ENCODE measurements around the gene JOSD1. TPM values are rescaled to one million over a fixed set of nuclear protein-coding genes. Genes with fewer than 3 reads are reported as not detected.

JOSD1 gene
- total and polyA plus RNA-seq, 7 experiments from 2014 or later = 7.4 to 175 (median 65.7) TPM

DNA sequence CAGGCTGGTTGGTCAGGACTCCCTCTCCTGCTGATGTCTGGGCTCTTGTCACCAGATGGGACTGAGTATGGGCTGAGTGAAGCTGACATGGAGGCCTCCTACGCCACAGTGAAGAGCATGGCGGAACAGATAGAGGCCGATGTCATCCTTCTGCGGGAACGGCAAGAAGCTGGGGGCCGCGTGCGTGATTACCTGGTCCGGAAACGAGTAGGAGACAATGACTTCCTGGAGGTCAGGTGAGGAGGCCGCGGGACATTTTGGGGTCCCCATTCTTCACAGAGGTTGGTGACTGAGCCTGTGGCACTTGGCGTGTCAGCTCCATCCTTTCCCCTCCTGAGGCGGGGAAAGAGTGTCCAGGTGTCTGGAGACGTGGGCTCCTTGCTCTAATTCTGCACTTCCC lies 15.1 kb upstream of the JOSD1 start:
- no peak for DNase-seq
- H3K9me3 ChIP-seq (ENCODE audit: control insufficient read depth in 2 of 3, low read length in 3 of 3) = no peaks in the 10 kb centered on the region
- peaks cover 0 to 48% (median 11%) of the 10 kb centered on the region in 3 experiments for H3K36me3 ChIP-seq (ENCODE audit: control insufficient read depth in 2 of 3, insufficient read depth in 3 of 3, low read length in 3 of 3)

DNA sequence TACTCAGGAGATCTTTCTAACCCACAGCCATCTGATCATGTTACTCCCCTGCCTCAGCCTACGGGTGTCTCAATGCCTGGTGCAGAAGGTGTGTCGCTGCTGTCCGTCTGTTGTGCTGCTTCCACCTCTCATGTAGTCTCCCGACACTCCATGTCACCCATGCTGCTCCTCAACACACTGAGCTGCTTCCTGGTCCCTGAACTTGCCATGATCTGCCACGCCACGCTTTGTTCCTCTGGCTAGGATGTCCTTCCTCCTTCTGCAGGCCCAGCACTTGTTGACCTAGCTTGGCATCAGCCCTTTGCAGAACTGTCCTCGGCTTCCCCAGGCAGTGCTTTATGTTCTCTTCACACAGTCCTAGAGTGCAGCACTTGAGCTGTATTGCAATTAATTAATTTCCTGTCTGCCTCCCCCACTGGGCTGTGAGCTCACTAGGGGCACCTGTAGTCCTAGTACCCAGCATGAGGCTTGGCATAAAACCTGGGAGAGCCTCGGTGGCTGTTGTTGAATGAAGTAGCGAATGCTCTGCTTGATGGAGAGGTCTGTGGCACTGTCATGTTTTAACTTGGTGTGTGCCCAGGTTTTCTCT lies 14.5 kb upstream of the JOSD1 start:
- H3K4me3 Mint-ChIP-seq = peak overlapping the region in 1 of 10 donors; percentile 43
- peaks cover 0 to 50% (median 11%) of the 10 kb centered on the region in 3 experiments for H3K36me3 ChIP-seq (ENCODE audit: control insufficient read depth in 2 of 3, insufficient read depth in 3 of 3, low read length in 3 of 3)
- H3K9me3 ChIP-seq (ENCODE audit: control insufficient read depth in 2 of 3, low read length in 3 of 3) = no peaks in the 10 kb centered on the region
- H3K36me3 Mint-ChIP-seq = peaks cover 6 to 35% (median 16%) of the 10 kb centered on the region in 5 donors
- no peak overlapping the region for H3K27ac ChIP-seq (ENCODE audit: low read depth, low read length)
- CTCF ChIA-PET = interaction anchor here (1.8 kb wide), 1 partner anchor 10 kb away, joined by 7 read pairs; no protein-coding TSS in a partner anchor
- H3K27me3 Mint-ChIP-seq = no peaks in the 10 kb centered on the region
- intact Hi-C loops (cut with micrococcal nuclease) = no loop called here
- H3K27ac Mint-ChIP-seq = peak overlapping the region in 5 of 9 donors; percentile 3 to 66 (median 10)
- peaks cover 39 to 63% (median 54%) of the 10 kb centered on the region in 7 donors for H3K4me1 Mint-ChIP-seq
- no peak for DNase-seq
- peaks cover 0 to 2% (median 0%) of the 10 kb centered on the region in 11 donors for H3K9me3 Mint-ChIP-seq
- H3K27me3 ChIP-seq (ENCODE audit: control insufficient read depth in 2 of 2, insufficient read depth in 2 of 2, low read length in 2 of 2) = no peaks in the 10 kb centered on the region
- H3K4me3 ChIP-seq (ENCODE audit: low read length) = no peak overlapping the region
- H3K4me1 ChIP-seq (ENCODE audit: control insufficient read depth in 2 of 2, insufficient read depth in 2 of 2, low read length in 2 of 2) = peaks cover 5% of the 10 kb centered on the region in 2 donors
- POLR2A ChIA-PET = interaction anchor here (0.6 to 1.5 kb wide), 6 partner anchors 9 to 418 kb away, joined by 3 to 4 read pairs (median 3); partner anchors contain the start of gene GTPBP1
- peak; percentile 33 for ATAC-seq

More for the DNA sequence above, 15.1 kb upstream of the JOSD1 start:
- no peak overlapping the region for H3K4me3 Mint-ChIP-seq
- H3K36me3 Mint-ChIP-seq = peaks cover 6 to 32% (median 14%) of the 10 kb centered on the region in 5 donors
- H3K4me1 Mint-ChIP-seq = peaks cover 35 to 58% (median 48%) of the 10 kb centered on the region in 7 donors
- CTCF ChIA-PET = interaction anchor here (1.8 kb wide), 1 partner anchor 10 kb away, joined by 7 read pairs; no protein-coding TSS in a partner anchor
- intact Hi-C loops (cut with micrococcal nuclease) = no loop called here
- H3K27ac Mint-ChIP-seq = peak overlapping the region in 2 of 9 donors; percentile 43 to 48
- Histone ChIP-seq H3K27ac (ENCODE audit: low read depth, low read length) (no peak overlapping the region), H3K4me3 (ENCODE audit: low read length) (no peak overlapping the region), H3K4me1 (ENCODE audit: control insufficient read depth in 2 of 2, insufficient read depth in 2 of 2, low read length in 2 of 2) (peaks cover 5% of the 10 kb centered on the region in 2 donors), H3K27me3 (ENCODE audit: control insufficient read depth in 2 of 2, insufficient read depth in 2 of 2, low read length in 2 of 2) (no peaks in the 10 kb centered on the region)
- H3K9me3 Mint-ChIP-seq = peaks cover 0 to 2% (median 0%) of the 10 kb centered on the region in 11 donors
- ATAC-seq = no peak
- POLR2A ChIA-PET = interaction anchor here (0.6 to 1.5 kb wide), 4 partner anchors 9 to 419 kb away, joined by 3 to 4 read pairs (median 3); no protein-coding TSS in a partner anchor
- H3K27me3 Mint-ChIP-seq = no peaks in the 10 kb centered on the region

DNA sequence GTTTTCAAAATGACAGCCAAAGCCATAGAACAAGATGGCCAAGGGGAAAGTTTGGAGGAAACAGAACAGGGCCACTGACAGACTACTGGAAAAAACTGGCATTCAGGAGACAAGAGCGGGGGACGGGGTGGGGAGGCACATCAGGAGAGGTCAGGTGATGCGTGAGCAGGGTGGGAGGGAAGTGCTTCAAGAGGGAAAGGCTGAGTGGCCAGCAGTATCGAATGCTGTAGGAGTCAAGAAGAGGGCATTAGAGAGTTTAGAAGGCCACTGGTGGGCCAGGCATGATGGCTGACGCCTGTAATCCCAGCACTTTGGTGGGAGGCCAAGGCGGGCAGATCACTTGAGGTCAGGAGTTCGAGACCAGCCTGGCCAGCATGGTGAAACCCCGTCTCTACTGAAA lies 13.2 kb upstream of the JOSD1 start:
- Histone ChIP-seq H3K27me3 (ENCODE audit: control insufficient read depth in 2 of 2, insufficient read depth in 2 of 2, low read length in 2 of 2) (no peaks in the 10 kb centered on the region), H3K9me3 (ENCODE audit: control insufficient read depth in 2 of 3, low read length in 3 of 3) (no peaks in the 10 kb centered on the region), H3K4me1 (ENCODE audit: control insufficient read depth in 2 of 2, insufficient read depth in 2 of 2, low read length in 2 of 2) (peaks cover 5 to 13% of the 10 kb centered on the region in 2 donors), H3K27ac (ENCODE audit: low read depth, low read length) (no peak overlapping the region), H3K4me3 (ENCODE audit: low read length) (no peak overlapping the region), H3K36me3 (ENCODE audit: control insufficient read depth in 2 of 3, insufficient read depth in 3 of 3, low read length in 3 of 3) (peaks cover 0 to 52% (median 11%) of the 10 kb centered on the region in 3 experiments)
- Mint-ChIP-seq H3K27ac (peak overlapping the region; percentile 27 to 89 (median 54)), H3K27me3 (no peaks in the 10 kb centered on the region), H3K36me3 (peaks cover 6 to 32% (median 18%) of the 10 kb centered on the region in 5 donors), H3K4me1 (peaks cover 47 to 76% (median 66%) of the 10 kb centered on the region in 7 donors), H3K9me3 (peaks cover 0 to 2% (median 0%) of the 10 kb centered on the region in 11 donors), H3K4me3 (peak overlapping the region in 2 of 10 donors; percentile 7 to 8)
- intact Hi-C loops (cut with micrococcal nuclease) = no loop called here
- DNase-seq (no peak), ATAC-seq (no peak)
- ChIA-PET CTCF (interaction anchor here (1.8 kb wide), 1 partner anchor 11 kb away, joined by 7 read pairs; no protein-coding TSS in a partner anchor), POLR2A (interaction anchor here (1.3 kb wide), 1 partner anchor 8 kb away, joined by 3 read pairs; the partner anchor contains the start of gene GTPBP1)

DNA sequence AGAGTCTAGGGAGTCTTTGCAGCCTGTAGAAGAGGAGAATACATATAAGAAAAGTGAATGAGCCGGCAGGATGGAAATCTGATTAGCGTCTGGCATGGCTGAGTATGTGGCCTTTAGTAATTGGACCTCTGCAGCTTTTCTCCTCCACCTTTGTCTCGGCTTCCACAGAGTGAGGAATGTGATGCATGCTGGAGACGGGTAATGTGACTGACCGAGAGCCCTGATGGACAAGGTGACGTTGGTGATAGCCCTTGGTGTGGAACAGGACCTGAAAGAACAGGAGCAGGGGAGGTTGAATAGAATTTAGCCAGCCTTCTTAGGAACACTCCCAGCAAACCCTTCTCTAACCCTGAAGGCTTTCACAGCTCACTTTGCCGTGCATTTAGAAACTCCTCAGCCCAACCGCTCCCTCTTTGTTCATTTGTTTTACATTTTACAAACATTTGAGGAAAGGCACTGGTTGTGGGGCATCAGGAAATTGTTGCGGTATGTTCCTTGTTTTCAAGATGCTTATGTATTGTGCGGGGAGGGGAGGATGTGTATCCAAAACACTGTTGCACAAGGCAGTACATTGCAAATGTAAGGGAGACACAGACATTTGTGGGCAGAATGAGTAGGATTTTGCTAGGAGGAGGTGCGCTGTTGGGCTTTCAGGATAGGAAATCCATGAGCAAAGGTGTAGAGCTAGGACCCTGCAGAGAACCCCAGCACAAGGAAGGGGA lies 11.9 kb upstream of the JOSD1 start:
- H3K4me1 Mint-ChIP-seq = peaks cover 58 to 89% (median 79%) of the 10 kb centered on the region in 7 donors
- DNase-seq (no peak), ATAC-seq (no peak)
- intact Hi-C loops (cut with micrococcal nuclease) = no loop called here
- peak overlapping the region in 3 of 10 donors; percentile 5 to 51 (median 27) for H3K4me3 Mint-ChIP-seq
- no peaks in the 10 kb centered on the region for H3K9me3 ChIP-seq (ENCODE audit: control insufficient read depth in 2 of 3, low read length in 3 of 3)
- H3K4me3 ChIP-seq (ENCODE audit: low read length) = no peak overlapping the region
- peaks cover 14 to 25% of the 10 kb centered on the region in 2 donors for H3K4me1 ChIP-seq (ENCODE audit: control insufficient read depth in 2 of 2, insufficient read depth in 2 of 2, low read length in 2 of 2)
- ChIA-PET POLR2A (no interaction called here), CTCF (interaction anchor here (0.7 kb wide), 1 partner anchor 12 kb away, joined by 4 read pairs; no protein-coding TSS in a partner anchor)
- H3K27ac ChIP-seq (ENCODE audit: low read depth, low read length) = no peak overlapping the region
- peaks cover 0 to 42% (median 11%) of the 10 kb centered on the region in 3 experiments for H3K36me3 ChIP-seq (ENCODE audit: control insufficient read depth in 2 of 3, insufficient read depth in 3 of 3, low read length in 3 of 3)
- H3K27me3 Mint-ChIP-seq = no peaks in the 10 kb centered on the region
- peaks cover 6 to 29% (median 16%) of the 10 kb centered on the region in 5 donors for H3K36me3 Mint-ChIP-seq
- peaks cover 0 to 2% (median 0%) of the 10 kb centered on the region in 11 donors for H3K9me3 Mint-ChIP-seq
- H3K27me3 ChIP-seq (ENCODE audit: control insufficient read depth in 2 of 2, insufficient read depth in 2 of 2, low read length in 2 of 2) = no peaks in the 10 kb centered on the region
- peak overlapping the region; percentile 27 to 89 (median 64) for H3K27ac Mint-ChIP-seq

DNA sequence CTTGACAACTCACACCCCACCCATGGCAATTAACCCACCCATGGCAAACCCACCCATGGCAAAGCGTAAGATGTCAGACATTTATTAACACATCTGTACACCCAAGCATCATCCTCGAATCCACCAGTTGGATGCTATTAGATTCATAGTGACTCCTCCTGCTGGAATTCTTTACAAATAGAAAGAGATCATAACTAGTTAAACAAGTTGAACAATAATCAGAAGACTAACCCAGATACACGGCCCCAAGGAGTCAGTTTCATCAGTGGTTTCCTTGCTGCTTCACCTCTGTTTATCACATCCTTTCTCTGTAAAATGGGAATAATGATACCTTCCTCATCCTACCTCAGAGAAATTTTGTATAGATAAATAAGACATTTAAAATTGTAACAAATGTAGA lies 10.1 kb upstream of the JOSD1 start:
- Mint-ChIP-seq H3K27ac (peak overlapping the region in 5 of 9 donors; percentile 9 to 65 (median 32)), H3K36me3 (peaks cover 0 to 15% (median 13%) of the 10 kb centered on the region in 5 donors), H3K4me1 (peaks cover 69 to 92% (median 86%) of the 10 kb centered on the region in 7 donors), H3K4me3 (no peak overlapping the region), H3K27me3 (no peaks in the 10 kb centered on the region), H3K9me3 (no peaks in the 10 kb centered on the region)
- H3K4me3 ChIP-seq (ENCODE audit: low read length) = no peak overlapping the region
- no peaks in the 10 kb centered on the region for H3K27me3 ChIP-seq (ENCODE audit: control insufficient read depth in 2 of 2, insufficient read depth in 2 of 2, low read length in 2 of 2)
- peaks cover 23 to 34% of the 10 kb centered on the region in 2 donors for H3K4me1 ChIP-seq (ENCODE audit: control insufficient read depth in 2 of 2, insufficient read depth in 2 of 2, low read length in 2 of 2)
- ChIA-PET POLR2A (interaction anchor here (1.5 to 1.6 kb wide), 2 partner anchors 14 to 22 kb away, joined by 4 read pairs; no protein-coding TSS in a partner anchor), CTCF (interaction anchor here (0.7 to 1.0 kb wide), 2 partner anchors 14 to 370 kb away, joined by 3 read pairs; no protein-coding TSS in a partner anchor)
- H3K27ac ChIP-seq (ENCODE audit: low read depth, low read length) = no peak overlapping the region
- intact Hi-C loops (cut with micrococcal nuclease) = no loop called here
- DNase-seq (no peak), ATAC-seq (no peak)
- peaks cover 0 to 29% (median 2%) of the 10 kb centered on the region in 3 experiments for H3K36me3 ChIP-seq (ENCODE audit: control insufficient read depth in 2 of 3, insufficient read depth in 3 of 3, low read length in 3 of 3)
- no peaks in the 10 kb centered on the region for H3K9me3 ChIP-seq (ENCODE audit: control insufficient read depth in 2 of 3, low read length in 3 of 3)

DNA sequence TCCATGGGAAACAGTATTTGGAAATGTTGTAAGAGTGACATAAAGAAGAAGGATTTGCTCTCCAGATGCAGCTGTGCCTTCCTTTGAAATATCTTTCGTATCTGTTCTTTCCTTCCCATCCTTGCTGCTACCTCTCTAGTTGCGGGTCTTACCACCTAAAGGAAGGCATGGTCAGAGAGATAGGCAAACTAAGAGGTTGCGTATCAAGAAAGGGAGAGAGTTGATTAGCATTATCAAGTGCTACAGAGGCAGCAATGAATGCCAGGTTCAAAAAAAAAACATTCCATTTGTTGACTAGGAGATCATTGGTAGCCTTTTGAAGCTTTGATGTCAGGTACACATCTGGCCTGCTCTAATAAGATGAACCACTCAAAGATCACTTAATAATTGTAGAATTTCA lies 9.6 kb upstream of the JOSD1 start:
- peaks cover 23 to 34% of the 10 kb centered on the region in 2 donors for H3K4me1 ChIP-seq (ENCODE audit: control insufficient read depth in 2 of 2, insufficient read depth in 2 of 2, low read length in 2 of 2)
- H3K9me3 ChIP-seq (ENCODE audit: control insufficient read depth in 2 of 3, low read length in 3 of 3) = no peaks in the 10 kb centered on the region
- Mint-ChIP-seq H3K27ac (peak overlapping the region in 2 of 9 donors; percentile 17 to 32), H3K4me3 (no peak overlapping the region), H3K36me3 (peaks cover 0 to 15% (median 13%) of the 10 kb centered on the region in 5 donors), H3K9me3 (no peaks in the 10 kb centered on the region), H3K27me3 (no peaks in the 10 kb centered on the region), H3K4me1 (peaks cover 68 to 87% (median 85%) of the 10 kb centered on the region in 7 donors)
- no peak for ATAC-seq
- peaks cover 0 to 24% (median 0%) of the 10 kb centered on the region in 3 experiments for H3K36me3 ChIP-seq (ENCODE audit: control insufficient read depth in 2 of 3, insufficient read depth in 3 of 3, low read length in 3 of 3)
- intact Hi-C loops (cut with micrococcal nuclease) = no loop called here
- H3K4me3 ChIP-seq (ENCODE audit: low read length) = no peak overlapping the region
- H3K27ac ChIP-seq (ENCODE audit: low read depth, low read length) = no peak overlapping the region
- ChIA-PET CTCF (interaction anchor here (0.7 to 1.0 kb wide), 2 partner anchors 15 to 370 kb away, joined by 3 read pairs; no protein-coding TSS in a partner anchor), POLR2A (interaction anchor here (1.0 to 1.6 kb wide), 4 partner anchors 13 to 44 kb away, joined by 3 to 4 read pairs (median 4); no protein-coding TSS in a partner anchor)
- DNase-seq = no peak
- H3K27me3 ChIP-seq (ENCODE audit: control insufficient read depth in 2 of 2, insufficient read depth in 2 of 2, low read length in 2 of 2) = no peaks in the 10 kb centered on the region

All from naive thymus-derived CD4-positive, alpha-beta T cell (primary cell).